HL-60/S4 treated with retinoic acid at 250 ng/mL for 4 days and 3 days (cell line): ENCODE measurements around the gene NAGK.
"Not testable (repeated sequence)": the region's sequence is repeated elsewhere in the genome, so short reads cannot be mapped to it uniquely, and the experiment has no call there.

ENCODE experiments used
- in situ Hi-C: fragments of 300-500 bp; cut with MboI; formaldehyde crosslinking; loops from 2 replicates; pipeline ENCODE4 v1.7.0; 2022; ENCODE audit warnings: low sequenced_read_pairs

The NAGK gene

DNA sequence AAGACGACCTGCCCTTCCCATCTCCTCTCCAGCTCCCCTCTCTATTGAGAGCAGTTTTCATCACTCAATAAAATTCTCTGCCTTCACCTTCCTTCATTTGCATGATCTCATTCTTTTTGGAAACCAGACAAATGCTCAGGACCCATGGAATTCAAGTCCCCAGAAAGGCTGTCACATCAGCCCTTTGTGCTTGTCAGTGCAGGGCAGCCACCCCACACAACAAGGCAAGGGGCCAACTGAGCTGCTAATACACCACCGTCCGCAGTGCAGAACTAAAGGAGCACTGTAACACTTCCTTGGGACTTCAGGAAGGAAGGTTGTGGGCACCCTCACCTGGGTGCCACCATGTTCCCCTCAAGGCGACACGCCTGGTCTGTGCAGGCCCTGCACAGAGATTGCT lies 35.4 kb downstream of the NAGK start:
- in situ Hi-C loops = no loop called here

DNA sequence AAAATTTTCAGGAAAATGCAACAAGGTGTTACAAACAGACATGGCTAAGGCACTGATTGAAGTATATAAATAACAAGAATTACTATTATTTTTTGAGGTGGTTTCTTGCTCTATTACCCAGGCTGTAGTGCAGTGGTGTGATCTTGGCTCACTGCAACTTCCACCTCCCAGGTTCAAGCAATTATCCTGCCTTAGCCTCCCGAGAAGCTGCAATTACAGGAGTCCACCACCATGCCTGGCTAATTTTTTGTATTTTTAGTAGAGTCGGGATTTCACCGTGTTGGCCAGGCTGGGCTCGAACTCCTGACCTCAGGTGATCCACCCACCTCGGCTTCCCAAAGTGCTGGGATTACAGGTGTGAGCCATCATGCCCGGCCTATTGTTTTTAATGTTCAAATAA lies 38.0 kb downstream of the NAGK start:
- in situ Hi-C loops = not testable (repeated sequence)

DNA sequence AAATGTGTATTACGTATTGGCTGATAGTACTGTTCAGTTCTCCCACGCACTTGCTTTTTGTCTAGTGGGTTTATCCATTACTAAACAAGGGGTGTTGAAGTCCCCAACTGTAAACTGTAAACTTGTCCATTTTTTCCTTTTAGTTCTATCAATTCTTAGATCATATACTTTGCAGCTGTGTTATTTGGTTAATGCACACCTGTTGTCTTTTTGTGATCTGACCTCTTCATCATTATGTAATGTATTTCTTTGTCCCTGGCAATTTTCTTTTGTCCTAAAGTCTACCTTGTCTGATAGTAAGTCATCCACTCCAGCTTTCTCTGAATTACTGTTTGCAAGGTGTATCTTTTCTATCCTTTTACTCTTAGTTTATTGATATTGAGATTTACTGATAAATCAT lies 39.6 kb downstream of the NAGK start:
- in situ Hi-C loops = no loop called here

DNA sequence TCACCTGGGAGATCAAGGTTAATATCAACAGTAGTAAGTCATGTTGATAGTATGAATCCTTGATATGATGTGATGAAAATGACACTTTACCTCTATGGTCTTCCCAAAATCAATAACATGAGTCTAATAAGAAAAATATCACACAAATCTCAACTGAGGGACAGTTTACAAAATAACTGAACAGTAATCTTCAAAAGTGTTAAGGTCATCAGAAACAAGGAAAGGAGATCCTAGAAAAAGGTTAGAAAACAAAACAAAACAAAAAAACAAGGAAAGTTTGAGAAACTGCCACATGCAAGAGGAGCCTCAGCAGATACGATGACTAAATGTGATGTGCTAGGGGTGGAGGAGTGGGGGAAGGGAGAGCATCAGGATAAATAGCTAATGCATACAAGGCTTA lies 45.4 kb downstream of the NAGK start:
- in situ Hi-C loops = no loop called here

DNA sequence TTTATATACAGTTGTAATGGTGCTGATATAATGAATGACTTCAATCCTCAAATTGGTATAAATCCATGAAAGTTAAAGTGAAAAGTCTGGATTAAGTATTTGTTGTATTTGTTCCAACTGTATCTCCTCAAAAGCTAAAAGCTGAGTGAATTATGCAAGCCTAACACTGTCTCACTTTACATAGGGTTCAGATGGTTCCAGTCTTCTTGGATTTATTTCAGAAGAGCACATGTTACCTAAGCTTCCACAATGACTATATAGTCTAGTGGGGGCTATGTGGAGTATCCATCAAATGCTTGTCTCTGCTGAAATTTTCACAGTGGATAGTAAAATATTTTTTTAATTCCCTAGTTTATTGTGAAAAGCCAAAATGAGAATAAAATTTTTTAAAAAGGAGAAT lies 48.6 kb downstream of the NAGK start:
- in situ Hi-C loops = no loop called here

DNA sequence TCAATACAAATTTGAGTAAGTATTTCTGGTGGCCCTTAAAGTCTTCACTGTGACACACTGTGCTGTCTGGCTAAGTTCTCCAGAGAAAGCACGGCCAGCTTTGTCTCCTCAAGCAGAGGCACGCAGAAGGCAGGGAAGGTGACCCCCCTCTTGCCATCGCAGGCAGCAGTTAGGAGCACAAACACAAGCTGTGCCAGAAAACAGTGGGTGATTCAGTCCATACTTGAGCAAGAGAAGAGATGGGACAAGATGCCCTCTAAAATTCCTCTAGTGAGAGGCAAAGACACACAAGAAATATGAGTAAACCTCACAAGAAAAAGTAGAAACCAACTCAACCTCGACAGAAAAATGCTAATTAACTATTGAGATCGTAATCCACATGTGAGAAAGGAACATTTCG lies 51.7 kb downstream of the NAGK start:
- in situ Hi-C loops = no loop called here

DNA sequence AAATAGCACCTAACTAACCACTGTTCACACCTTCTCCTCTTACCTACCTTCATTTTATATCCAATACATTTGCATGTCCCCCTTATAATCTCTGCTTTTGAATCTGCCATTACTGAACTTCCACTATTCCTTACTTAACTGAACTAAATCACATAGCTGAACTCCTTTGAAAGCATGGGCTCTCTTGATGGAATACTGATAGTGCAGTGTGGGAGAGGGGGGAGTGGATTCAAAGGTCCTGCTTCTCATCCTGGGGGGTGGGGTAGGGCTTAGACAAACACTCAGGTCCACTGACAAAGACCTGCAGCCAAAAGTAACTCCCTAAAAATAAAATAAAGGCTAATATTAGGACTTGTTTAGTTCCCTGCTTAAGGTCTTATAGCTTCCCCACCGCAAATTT lies 53.0 kb downstream of the NAGK start:
- in situ Hi-C loops = no loop called here

DNA sequence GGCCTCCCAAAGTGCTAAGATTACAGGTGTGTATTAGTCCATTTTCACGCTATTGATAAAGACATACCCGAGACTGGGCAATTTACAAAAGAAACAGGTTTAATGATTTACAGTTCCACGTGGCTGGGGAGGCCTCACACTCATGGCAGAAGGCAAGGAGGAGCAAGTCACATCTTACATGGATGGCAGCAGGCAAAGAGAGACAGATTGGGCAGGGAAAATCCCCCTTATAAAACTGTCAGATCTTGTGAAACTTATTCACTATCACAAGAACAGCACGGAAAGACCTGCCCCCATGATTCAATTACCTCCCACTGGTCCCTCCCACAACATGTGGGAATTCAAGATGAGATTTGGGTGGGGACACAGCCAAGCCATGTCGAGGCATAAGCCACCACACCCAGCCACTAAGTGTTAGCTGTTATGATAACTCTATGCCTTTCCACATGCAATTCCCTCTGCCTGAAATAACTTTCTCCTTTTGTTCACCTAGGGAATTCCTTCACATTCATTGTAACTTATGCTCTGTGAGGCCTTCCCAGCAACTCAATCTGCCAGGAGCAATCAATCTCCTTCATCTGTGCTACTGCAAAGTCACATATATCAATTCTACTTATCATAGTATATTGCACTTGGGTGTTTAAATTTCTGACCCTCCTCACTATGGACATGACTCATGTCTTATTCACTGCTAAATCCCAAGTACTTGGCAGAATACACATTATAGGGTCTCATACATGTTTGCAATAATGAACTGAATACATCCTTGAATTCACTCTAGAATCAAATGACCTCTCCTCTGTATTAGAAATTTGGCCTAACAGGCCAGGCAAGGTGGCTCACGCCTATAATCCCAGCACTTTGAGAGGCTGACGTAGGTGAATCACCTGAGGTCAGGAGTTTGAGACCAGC lies 54.2 kb downstream of the NAGK start:
- in situ Hi-C loops = no loop called here

DNA sequence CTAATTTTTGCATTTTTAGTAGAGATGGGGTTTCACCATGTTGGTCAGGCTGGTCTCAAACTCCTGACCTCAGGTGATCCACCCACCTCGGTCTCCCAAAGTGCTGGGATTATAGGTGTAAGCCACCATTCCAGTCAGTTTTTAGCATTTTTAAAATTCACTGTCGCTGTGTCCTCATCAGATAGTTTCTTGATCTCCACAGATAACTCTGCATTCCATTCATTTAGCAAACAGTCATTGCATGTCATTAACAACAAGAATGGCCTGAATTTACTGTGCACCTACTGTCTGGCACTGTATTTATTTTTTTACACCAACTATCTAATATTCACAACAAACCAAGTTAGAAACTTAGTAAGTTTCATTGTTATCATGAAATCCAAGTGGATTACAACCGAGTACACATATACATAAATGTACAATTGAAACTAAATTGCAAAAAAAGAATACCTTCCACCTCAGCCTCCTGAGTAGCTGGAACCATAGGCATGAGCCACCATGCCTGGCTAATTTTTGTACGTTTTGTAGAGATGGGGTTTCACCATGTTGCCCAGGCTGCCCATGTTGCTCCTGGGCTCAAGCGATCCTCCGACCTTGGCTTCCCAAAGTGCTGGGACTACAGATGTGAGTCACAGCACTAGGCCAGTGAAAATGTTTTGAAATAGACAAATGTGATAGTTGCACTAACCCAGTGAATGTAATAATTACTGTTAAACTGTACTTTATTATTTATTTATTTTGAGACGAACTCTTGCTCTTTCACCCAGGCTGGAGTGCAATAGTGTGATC lies 57.3 kb downstream of the NAGK start:
- in situ Hi-C loops = no loop called here

DNA sequence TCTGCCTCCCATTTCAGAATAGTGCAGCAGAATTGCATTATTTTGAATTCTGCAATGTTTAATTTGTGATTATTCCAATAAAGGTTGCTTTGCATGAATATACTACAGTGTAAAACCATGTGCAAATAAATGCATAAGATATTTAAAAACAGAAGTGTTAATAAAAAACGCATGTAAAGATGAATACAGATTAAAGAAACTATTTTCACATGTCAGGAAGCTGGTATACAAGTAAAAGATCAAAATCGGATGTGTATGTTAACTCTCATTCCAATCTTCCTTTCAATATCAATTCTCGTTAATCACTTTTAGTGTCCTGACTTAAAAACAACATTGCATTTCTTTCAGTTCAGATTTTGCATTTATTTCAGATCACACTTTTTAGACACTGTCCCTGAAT lies 58.5 kb downstream of the NAGK start:
- in situ Hi-C loops = no loop called here
